SK-N-SH (cell line): ENCODE data around the gene PHF21B. TPM values are rescaled to one million over a fixed set of nuclear protein-coding genes. Genes with fewer than 3 reads are reported as not detected.

Source experiments
- CTCF ChIA-PET: fragments of 300-600, 350-600 bp; formaldehyde crosslinking; extraction: SDS; loops from one replicate; lab custom pipeline; 2021; lab: Yijun Ruan, JAX
- POLR2A ChIA-PET: fragments of 350-600 bp; sonication (Branson Sonifier 250); formaldehyde crosslinking; extraction: SDS; loops from one replicate; lab custom pipeline; 2020; ENCODE audit warnings: antibody characterized with exemption, inconsistent platforms; lab: Yijun Ruan, JAX
- DNase-seq: peaks from one replicate; pipeline ENCODE4 v3.0.0; 2012
- H2AFZ ChIP-seq: fragments of 200-600 bp; sonication (generic); 2 replicates; pipeline ENCODE4 v1.8.1; 2016; ENCODE audit warnings: antibody characterized with exemption, mild to moderate bottlenecking, low read depth
- H3F3A ChIP-seq: fragments of 200-600 bp; sonication (generic); replicated peaks from 2 replicates; pipeline ENCODE3; 2016; ENCODE audit warnings: antibody characterized with exemption, mild to moderate bottlenecking; ENCODE audit not compliant: insufficient read depth
- H3K27ac ChIP-seq, 2 experiments: fragments of 200-500 bp in 1 of 2; fragments of 200-600 bp in 1 of 2; sonication (Bioruptor generic) in 1 of 2; sonication (generic), shearing (Covaris generic) in 1 of 2; 2 replicates each; pipeline versions ENCODE4 v1.5.1 to v1.6.1; 2014 to 2016; ENCODE audit warnings: low read depth in 2 of 2, inconsistent platforms in 1 of 2, low read length in 1 of 2, mild to moderate bottlenecking in 1 of 2, mixed read lengths in 1 of 2
- H3K27me3 ChIP-seq: fragments of 200-600 bp; sonication (generic), shearing (Covaris generic); 2 replicates; pipeline ENCODE4 v1.6.1; 2016; ENCODE audit warnings: mixed run types; ENCODE audit not compliant: insufficient read depth
- H3K36me3 ChIP-seq, 2 experiments: fragments of 200-500 bp in 1 of 2; fragments of 200-600 bp in 1 of 2; sonication (Bioruptor generic) in 1 of 2; sonication (generic) in 1 of 2; replicated peaks in 1 of 2; 2 replicates each; pipeline versions ENCODE3 to v1.5.1; 2014 to 2016; ENCODE audit warnings: low read length in 1 of 2, mild to moderate bottlenecking in 1 of 2; ENCODE audit not compliant: insufficient read depth in 2 of 2, control insufficient read depth in 1 of 2
- H3K4me1 ChIP-seq, 2 experiments: fragments of 200-500 bp in 1 of 2; fragments of 200-600 bp in 1 of 2; sonication (Bioruptor generic) in 1 of 2; sonication (generic), shearing (Covaris generic) in 1 of 2; 2 replicates each; pipeline versions ENCODE4 v1.5.1 to v1.6.1; 2014 to 2016; ENCODE audit warnings: low read depth in 1 of 2, low read length in 1 of 2, mixed run types in 1 of 2; ENCODE audit not compliant: insufficient read depth in 2 of 2, control insufficient read depth in 1 of 2
- H3K4me2 ChIP-seq: fragments of 200-600 bp; sonication (generic), shearing (Covaris generic); 2 replicates; pipeline ENCODE4 v1.6.1; 2017; ENCODE audit warnings: mixed run types
- H3K4me3 ChIP-seq, 2 experiments: fragments of 200-500 bp in 1 of 2; fragments of 200-600 bp in 1 of 2; sonication (Bioruptor generic) in 1 of 2; sonication (generic), shearing (Covaris generic) in 1 of 2; 2 replicates each; pipeline versions ENCODE4 v1.5.1 to v1.8.1; 2014 to 2016; ENCODE audit warnings: low read depth in 2 of 2, inconsistent platforms in 1 of 2, low read length in 1 of 2, mild to moderate bottlenecking in 1 of 2, mixed read lengths in 1 of 2, moderate library complexity in 1 of 2
- H3K79me2 ChIP-seq: fragments of 200-600 bp; sonication (generic); 2 replicates; pipeline ENCODE4 v1.8.1; 2017; ENCODE audit warnings: mild to moderate bottlenecking; ENCODE audit not compliant: insufficient read depth
- H3K9ac ChIP-seq: fragments of 200-600 bp; sonication (generic); 2 replicates; pipeline ENCODE4 v1.6.1; 2017; ENCODE audit warnings: mixed run types
- H3K9me2 ChIP-seq: fragments of 200-600 bp; sonication (generic); 2 replicates; pipeline ENCODE4 v1.6.1; 2017; ENCODE audit warnings: mixed run types
- H3K9me3 ChIP-seq: fragments of 200-600 bp; sonication (generic); 2 replicates; pipeline ENCODE4 v1.6.1; 2017; ENCODE audit warnings: mixed run types, mild to moderate bottlenecking, moderate library complexity
- H4K20me1 ChIP-seq: fragments of 200-600 bp; sonication (generic); 2 replicates; pipeline ENCODE4 v1.6.1; 2017; ENCODE audit warnings: mild to moderate bottlenecking, mixed run types; ENCODE audit not compliant: insufficient read depth
- CHD2 ChIP-seq: fragments of 150-350 bp; IDR thresholded peaks from 2 replicates; pipeline ENCODE4 v1.6.1; 2018; ENCODE audit warnings: low read length; ENCODE audit not compliant: partially characterized antibody
- ELF1 ChIP-seq: IDR thresholded peaks from 2 replicates; pipeline ENCODE4 v1.4.0; 2012
- EZH2phosphoT487 ChIP-seq: fragments of 200-600 bp; sonication (generic); IDR thresholded peaks from 2 replicates; pipeline ENCODE4 v1.6.1; 2017; ENCODE audit warnings: low read depth, mixed run types, mild to moderate bottlenecking, antibody characterized with exemption, moderate library complexity, borderline replicate concordance
- FOSL2 ChIP-seq: IDR thresholded peaks from 2 replicates; pipeline ENCODE4 v1.4.0; 2012; ENCODE audit warnings: low read depth, mild to moderate bottlenecking, moderate library complexity, borderline replicate concordance
- FOXJ3 ChIP-seq: sonication (generic); formaldehyde crosslinking; IDR thresholded peaks from 2 replicates; pipeline ENCODE4 v1.5.1; 2020; ENCODE audit warnings: mild to moderate bottlenecking, missing genetic modification reagents
- FOXM1 ChIP-seq: IDR thresholded peaks from 2 replicates; pipeline ENCODE4 v1.4.0; 2012; ENCODE audit warnings: low read depth, mild to moderate bottlenecking
- MXI1 ChIP-seq: IDR thresholded peaks from 2 replicates; pipeline ENCODE4 v1.6.1; 2012; ENCODE audit warnings: mild to moderate bottlenecking, low read depth, low read length, improper control_type of control experiment
- NRF1 ChIP-seq: IDR thresholded peaks from 2 replicates; pipeline ENCODE4 v1.6.1; 2012; ENCODE audit warnings: low read depth, mild to moderate bottlenecking, low read length
- POLR2AphosphoS5 ChIP-seq: IDR thresholded peaks from 2 replicates; pipeline ENCODE4 v1.6.1; 2012; ENCODE audit warnings: low read depth, low read length
- RCOR1 ChIP-seq: fragments of 150-350 bp; IDR thresholded peaks from 2 replicates; pipeline ENCODE4 v1.6.1; 2017; ENCODE audit warnings: antibody characterized with exemption, low read length
- RFX5 ChIP-seq: IDR thresholded peaks from 2 replicates; pipeline ENCODE4 v1.6.1; 2012; ENCODE audit warnings: mild to moderate bottlenecking, improper control_type of control experiment, low read length
- RXRA ChIP-seq: IDR thresholded peaks from 2 replicates; pipeline ENCODE4 v1.4.0; 2012; ENCODE audit warnings: low read depth, mild to moderate bottlenecking, borderline replicate concordance
- SIN3A ChIP-seq: IDR thresholded peaks from 2 replicates; pipeline ENCODE4 v1.6.1; 2012; ENCODE audit warnings: low read depth, mild to moderate bottlenecking, low read length, moderate library complexity, borderline replicate concordance
- TCF12 ChIP-seq: IDR thresholded peaks from 2 replicates; pipeline ENCODE4 v1.4.0; 2012
- TEAD4 ChIP-seq: IDR thresholded peaks from 2 replicates; pipeline ENCODE4 v1.4.0; 2012; ENCODE audit warnings: mild to moderate bottlenecking, borderline replicate concordance; ENCODE audit not compliant: insufficient read depth
- YY1 ChIP-seq: IDR thresholded peaks from 2 replicates; pipeline ENCODE4 v1.4.0; 2012; ENCODE audit warnings: low read depth, mild to moderate bottlenecking
- WGBS: methylation state at CpG from one replicate; pipeline ENCODE4 v1.1.6; 2017; ENCODE audit warnings: low lambda C conversion rate; 5-methylcytosine and 5-hydroxymethylcytosine counted together
- polyA plus RNA-seq, 3 experiments: library from polyadenylated mRNA; depleted of rRNA; stranded (reverse); fragments of >200 nt; gene quantifications; 2 replicates each; pipeline ENCODE4 v1.2.3, GENCODE V29; 2012
- TF ChIP-seq, protein P1 (sequence below): fragments of 150-350 bp; IDR thresholded peaks from 2 replicates; pipeline ENCODE4 v1.6.1; 2016; ENCODE audit warnings: mild to moderate bottlenecking, low read depth, low read length
- TF ChIP-seq, protein P2 (sequence below): fragments of 200-600 bp; sonication (generic); IDR thresholded peaks from 2 replicates; pipeline ENCODE4 v1.6.1; 2017; ENCODE audit warnings: antibody characterized with exemption, mild to moderate bottlenecking, moderate library complexity
- TF ChIP-seq, protein P3 (sequence below): IDR thresholded peaks from 2 replicates; pipeline ENCODE4 v1.4.0; 2012; ENCODE audit warnings: low read depth, borderline replicate concordance
- TF ChIP-seq, protein P4 (sequence below): IDR thresholded peaks from 2 replicates; pipeline ENCODE4 v1.4.0; 2012; ENCODE audit warnings: low read depth, borderline replicate concordance

The PHF21B gene
- polyA plus RNA-seq, 1 of the 3 experiments (the other 2 are of a cell fraction) = 0.76 TPM

DNA sequence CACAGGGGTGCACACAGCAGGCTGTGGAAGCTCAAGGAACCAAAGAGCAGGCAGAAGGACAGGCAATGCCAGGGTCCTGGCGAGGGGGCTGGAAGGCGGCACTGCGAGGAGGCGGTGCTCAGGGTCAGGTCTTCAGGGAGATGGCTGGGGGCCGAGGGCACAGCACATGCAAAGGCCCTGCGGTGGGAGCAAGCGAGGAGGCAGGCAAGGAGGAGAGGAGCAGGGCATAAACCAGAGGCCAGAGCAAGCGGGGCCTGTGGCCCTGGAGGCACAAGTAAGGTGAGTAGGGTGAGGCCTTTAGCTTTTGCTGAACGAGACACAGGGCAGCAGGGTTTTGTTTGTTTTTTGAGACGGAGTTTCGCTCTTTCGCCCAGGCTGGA is 130.5 kb downstream of the PHF21B start:
- no peak for TF ChIP-seq YY1
- TF ChIP-seq, protein P1, sequence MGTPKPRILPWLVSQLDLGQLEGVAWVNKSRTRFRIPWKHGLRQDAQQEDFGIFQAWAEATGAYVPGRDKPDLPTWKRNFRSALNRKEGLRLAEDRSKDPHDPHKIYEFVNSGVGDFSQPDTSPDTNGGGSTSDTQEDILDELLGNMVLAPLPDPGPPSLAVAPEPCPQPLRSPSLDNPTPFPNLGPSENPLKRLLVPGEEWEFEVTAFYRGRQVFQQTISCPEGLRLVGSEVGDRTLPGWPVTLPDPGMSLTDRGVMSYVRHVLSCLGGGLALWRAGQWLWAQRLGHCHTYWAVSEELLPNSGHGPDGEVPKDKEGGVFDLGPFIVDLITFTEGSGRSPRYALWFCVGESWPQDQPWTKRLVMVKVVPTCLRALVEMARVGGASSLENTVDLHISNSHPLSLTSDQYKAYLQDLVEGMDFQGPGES = no peak
- no peak for TF ChIP-seq EZH2phosphoT487
- TF ChIP-seq, protein P2, sequence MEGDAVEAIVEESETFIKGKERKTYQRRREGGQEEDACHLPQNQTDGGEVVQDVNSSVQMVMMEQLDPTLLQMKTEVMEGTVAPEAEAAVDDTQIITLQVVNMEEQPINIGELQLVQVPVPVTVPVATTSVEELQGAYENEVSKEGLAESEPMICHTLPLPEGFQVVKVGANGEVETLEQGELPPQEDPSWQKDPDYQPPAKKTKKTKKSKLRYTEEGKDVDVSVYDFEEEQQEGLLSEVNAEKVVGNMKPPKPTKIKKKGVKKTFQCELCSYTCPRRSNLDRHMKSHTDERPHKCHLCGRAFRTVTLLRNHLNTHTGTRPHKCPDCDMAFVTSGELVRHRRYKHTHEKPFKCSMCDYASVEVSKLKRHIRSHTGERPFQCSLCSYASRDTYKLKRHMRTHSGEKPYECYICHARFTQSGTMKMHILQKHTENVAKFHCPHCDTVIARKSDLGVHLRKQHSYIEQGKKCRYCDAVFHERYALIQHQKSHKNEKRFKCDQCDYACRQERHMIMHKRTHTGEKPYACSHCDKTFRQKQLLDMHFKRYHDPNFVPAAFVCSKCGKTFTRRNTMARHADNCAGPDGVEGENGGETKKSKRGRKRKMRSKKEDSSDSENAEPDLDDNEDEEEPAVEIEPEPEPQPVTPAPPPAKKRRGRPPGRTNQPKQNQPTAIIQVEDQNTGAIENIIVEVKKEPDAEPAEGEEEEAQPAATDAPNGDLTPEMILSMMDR = no peak
- no peak for TF ChIP-seq TEAD4
- no peak for TF ChIP-seq FOSL2
- no peak for TF ChIP-seq SIN3A
- no peak for TF ChIP-seq POLR2AphosphoS5
- no peak for TF ChIP-seq CHD2
- Histone ChIP-seq H3K4me3 (no peak overlapping the region), H3K4me2 (no peak overlapping the region), H3K27ac (no peak overlapping the region), H2AFZ (no peak overlapping the region), H3F3A (no peaks in the 10 kb centered on the region), H3K4me1 (no peaks in the 10 kb centered on the region), H4K20me1 (no peaks in the 10 kb centered on the region), H3K79me2 (no peaks in the 10 kb centered on the region), H3K27me3 (no peaks in the 10 kb centered on the region), H3K9me2 (no peaks in the 10 kb centered on the region), H3K36me3 (peaks cover 0 to 2% of the 10 kb centered on the region in 2 experiments), H3K9ac (no peak overlapping the region), H3K9me3 (no peaks in the 10 kb centered on the region)
- ChIA-PET CTCF (no interaction called here), POLR2A (no interaction called here)
- WGBS = 68% methylated on average over 12 of the region's 12 CpGs
- DNase-seq = no peak

DNA sequence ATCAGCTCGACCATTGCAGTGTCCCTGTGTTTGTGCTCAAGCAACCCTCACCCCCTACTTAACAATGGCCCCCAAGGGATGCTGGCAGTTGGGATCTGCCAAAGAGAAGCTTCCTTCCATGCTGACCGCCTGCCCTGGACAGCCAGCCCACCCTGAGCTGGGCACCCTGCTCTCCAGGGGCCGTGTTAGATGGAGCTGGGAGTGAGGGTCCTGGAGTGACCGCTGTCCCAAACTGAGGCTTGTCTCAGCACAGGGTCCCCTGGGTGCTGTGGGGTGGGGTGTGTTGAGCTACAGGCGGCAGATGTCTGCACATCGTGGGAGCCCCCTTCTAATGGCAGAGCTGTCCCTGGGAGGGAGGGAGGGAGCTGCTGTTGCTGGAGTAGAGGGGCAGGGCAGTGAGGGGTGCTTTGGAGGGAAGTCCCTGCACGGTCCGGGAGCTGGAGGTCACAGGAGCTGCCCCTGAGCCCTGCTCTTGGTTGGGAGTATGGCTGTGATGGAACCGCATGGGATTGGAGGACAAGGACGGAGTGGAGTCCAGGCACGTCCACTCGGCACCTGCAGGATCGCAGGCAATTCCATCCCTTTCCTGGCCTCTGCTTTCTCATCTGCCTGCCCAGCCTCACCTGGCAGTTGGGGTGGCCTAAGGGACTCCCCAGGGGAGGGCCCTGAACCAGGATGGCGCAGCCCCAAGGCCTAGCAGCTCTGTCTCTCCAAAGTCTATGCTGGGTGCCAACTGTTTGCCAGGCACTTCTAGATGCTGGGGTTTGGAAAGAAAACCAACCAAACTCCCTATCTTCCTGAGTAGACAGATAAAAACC is 131.1 kb downstream of the PHF21B start:
- no peak overlapping the region for H3K9ac ChIP-seq
- CTCF ChIA-PET = interaction anchor here (1.4 kb wide), 1 partner anchor 10 kb away, joined by 4 read pairs; no protein-coding TSS in a partner anchor
- POLR2A ChIA-PET = no interaction called here
- no peak overlapping the region for H3K27ac ChIP-seq
- WGBS = 66% methylated on average over 12 of the region's 14 CpGs
- no peak overlapping the region for H3K4me3 ChIP-seq
- TF ChIP-seq RFX5 = no peak
- no peak for TF ChIP-seq FOXJ3 (CRISPR knock-in tag)
- no peak for TF ChIP-seq TEAD4
- TF ChIP-seq FOXM1 = no peak
- no peak for TF ChIP-seq TCF12
- TF ChIP-seq RCOR1 = no peak
- TF ChIP-seq SIN3A = no peak
- no peak for TF ChIP-seq EZH2phosphoT487
- TF ChIP-seq RXRA = no peak
- TF ChIP-seq FOSL2 = no peak
- TF ChIP-seq, protein P3, sequence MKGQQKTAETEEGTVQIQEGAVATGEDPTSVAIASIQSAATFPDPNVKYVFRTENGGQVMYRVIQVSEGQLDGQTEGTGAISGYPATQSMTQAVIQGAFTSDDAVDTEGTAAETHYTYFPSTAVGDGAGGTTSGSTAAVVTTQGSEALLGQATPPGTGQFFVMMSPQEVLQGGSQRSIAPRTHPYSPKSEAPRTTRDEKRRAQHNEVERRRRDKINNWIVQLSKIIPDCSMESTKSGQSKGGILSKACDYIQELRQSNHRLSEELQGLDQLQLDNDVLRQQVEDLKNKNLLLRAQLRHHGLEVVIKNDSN = no peak
- no peak for TF ChIP-seq NRF1
- no peak for TF ChIP-seq ELF1
- no peak for TF ChIP-seq MXI1
- TF ChIP-seq, protein P4, sequence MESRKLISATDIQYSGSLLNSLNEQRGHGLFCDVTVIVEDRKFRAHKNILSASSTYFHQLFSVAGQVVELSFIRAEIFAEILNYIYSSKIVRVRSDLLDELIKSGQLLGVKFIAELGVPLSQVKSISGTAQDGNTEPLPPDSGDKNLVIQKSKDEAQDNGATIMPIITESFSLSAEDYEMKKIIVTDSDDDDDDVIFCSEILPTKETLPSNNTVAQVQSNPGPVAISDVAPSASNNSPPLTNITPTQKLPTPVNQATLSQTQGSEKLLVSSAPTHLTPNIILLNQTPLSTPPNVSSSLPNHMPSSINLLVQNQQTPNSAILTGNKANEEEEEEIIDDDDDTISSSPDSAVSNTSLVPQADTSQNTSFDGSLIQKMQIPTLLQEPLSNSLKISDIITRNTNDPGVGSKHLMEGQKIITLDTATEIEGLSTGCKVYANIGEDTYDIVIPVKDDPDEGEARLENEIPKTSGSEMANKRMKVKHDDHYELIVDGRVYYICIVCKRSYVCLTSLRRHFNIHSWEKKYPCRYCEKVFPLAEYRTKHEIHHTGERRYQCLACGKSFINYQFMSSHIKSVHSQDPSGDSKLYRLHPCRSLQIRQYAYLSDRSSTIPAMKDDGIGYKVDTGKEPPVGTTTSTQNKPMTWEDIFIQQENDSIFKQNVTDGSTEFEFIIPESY = no peak
- no peak for TF ChIP-seq YY1
- peaks cover 0 to 2% of the 10 kb centered on the region in 2 experiments for H3K36me3 ChIP-seq
- no peak for DNase-seq
- no peaks in the 10 kb centered on the region for H3K4me1 ChIP-seq
- no peaks in the 10 kb centered on the region for H3F3A ChIP-seq
- H4K20me1 ChIP-seq = no peaks in the 10 kb centered on the region
- no peak overlapping the region for H2AFZ ChIP-seq
- no peaks in the 10 kb centered on the region for H3K9me2 ChIP-seq
- H3K9me3 ChIP-seq = no peaks in the 10 kb centered on the region
- H3K27me3 ChIP-seq = no peaks in the 10 kb centered on the region
- no peaks in the 10 kb centered on the region for H3K79me2 ChIP-seq
- no peak overlapping the region for H3K4me2 ChIP-seq
